Activated naive CD8-positive, alpha-beta T cell treated with anti-CD3 and anti-CD28 coated beads, Interleukin-2, amount 50 U/mL, for 16 hours (primary cell): ENCODE results near the gene ACSS3.
"Not testable (repeated sequence)": the region's sequence is repeated elsewhere in the genome, so short reads cannot be mapped to it uniquely, and the experiment has no call there.

Source experiments
- DNase-seq: peaks from one replicate; pipeline ENCODE4 v3.0.0-alpha.2; 2020; ENCODE audit warnings: low read depth, low spot score

ACSS3 gene

DNA sequence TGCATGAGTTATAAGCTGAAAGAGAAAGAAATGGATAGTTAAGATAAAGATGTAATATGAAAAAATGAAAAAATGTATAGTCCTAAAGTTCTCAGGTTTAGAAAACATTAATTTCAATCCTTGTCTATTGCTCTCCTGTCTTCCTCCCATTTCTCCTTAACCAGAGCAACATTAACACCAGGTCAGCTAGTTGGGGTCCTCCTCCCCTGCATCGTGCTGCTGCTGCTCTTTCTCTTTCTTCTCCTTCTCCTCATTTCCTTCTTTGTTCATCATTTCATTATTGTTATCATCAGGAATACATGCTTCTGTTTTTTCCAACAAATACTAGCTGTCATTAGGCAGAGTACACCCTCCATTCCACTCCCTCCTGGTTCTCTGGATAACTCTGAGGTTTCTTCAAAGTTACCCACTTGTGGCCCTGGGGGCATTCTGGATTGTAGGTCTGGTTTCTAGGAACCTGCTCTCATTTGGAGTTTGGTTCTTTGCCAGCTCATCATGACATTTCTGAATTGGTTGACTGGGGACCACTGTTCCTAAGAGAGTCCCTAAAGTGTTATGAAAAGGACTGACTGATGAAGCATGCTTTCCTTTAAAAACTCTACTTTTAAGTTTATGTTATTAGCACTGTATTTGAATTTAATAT lies 17.0 kb downstream of the ACSS3 start:
- no peak for DNase-seq

DNA sequence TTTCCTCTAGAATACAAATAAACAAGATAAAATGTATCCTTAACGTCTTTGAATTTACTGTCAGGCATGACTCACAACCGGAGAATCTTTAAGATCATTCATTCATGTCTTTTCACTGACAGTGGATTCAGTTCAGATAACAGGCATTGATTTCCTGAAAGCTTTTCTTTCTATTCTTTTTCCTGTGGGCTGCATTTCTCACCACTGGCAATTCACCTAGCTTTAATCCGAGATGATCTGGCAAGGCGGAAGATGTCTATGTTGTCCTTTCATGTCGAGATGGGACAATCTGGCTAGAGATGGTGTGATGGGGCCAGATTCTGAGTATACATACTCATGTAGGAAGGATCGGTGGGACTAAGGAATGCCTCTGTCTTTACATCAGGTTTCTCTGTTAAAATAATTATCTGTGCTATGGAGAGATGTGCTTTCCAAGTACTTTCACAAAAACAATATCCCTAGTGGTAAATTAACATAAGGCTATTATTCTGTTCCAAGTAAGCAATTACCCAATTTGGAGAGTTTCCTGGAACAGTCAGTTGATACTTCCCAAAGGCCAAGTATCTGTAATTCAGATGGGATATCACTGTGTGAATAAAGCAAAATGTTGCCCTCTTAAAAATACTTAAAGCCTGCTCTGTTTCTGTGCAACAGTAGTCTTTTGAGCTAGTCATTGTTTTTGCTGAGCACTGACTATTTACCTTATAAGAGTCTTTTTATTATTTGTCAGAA lies 17.8 kb downstream of the ACSS3 start:
- no peak for DNase-seq

DNA sequence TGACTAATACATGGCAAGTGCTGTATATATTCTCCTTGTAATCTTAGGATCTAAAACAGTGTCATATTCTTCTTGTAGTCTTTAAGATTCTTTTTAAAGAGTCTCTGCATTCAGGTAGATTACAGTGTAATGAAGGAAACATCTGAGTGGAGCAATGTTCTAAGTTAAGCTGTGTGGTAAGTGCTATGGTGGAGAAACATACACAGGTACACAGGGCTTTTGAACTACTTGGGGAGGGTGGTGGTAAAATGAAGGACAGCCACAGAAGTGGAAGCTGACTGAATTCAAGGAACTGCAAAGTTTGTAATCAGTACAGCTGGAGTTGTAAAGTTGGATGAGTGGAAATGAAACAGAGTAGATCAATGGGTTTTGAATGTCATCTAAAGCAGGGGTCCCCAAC lies 27.8 kb downstream of the ACSS3 start:
- no peak for DNase-seq

DNA sequence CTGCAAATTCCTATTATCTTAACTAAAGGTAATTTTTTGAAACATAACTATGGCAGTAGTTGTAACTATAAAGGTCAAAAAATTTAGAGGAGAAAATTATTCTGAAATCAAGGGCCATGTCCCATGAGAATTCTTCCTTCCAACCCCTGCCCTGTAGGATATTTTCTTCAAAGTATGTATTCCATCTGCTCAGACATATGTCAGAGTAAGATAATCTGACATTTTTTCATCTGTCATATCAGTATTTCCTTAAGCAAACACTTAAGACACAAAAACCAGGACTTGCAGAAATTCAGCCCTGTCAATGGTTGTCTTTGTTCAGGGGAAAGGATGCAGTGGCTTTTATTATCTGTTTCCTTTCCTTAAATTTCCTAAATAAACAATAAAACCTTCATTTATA lies 36.3 kb downstream of the ACSS3 start:
- DNase-seq, result no peak

DNA sequence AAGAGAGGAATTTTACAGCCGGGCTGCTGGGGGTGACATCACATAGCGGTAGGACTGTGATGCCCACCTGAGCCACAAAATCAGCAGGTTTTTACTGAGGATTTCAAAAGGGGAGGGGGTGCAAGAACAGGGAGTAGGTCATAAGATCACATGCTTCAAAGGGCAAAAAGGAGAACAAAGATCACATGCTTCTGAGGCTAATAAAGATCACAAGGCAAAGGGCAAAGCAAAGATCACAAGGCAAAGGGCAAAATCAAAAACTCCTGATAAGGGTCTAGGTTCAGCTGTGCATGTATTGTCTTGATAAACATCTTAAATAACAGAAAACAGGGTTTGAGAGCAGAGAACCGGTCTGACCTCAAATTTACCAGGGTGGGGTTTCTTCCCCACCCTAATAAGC lies 41.2 kb downstream of the ACSS3 start:
- not testable (repeated sequence) for DNase-seq

DNA sequence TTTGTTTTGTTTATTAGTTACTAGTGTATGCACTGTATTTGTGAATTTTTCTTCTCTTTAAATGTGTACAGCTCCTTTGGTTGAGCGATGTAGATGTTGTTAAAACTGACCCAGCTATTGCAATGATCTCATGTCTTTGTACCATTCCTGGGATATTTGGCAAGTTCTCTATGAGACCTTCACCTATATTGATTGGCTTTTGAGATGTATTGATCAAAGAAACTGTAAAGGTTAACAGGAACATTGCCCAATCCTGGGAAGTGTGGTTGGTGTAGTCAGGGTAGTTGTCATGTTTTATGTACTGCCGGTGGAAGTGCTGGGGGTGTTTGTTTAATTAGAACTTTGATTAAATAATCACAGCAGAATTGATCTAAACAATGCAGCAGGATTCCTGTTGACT lies 43.1 kb downstream of the ACSS3 start:
- DNase-seq, result no peak

DNA sequence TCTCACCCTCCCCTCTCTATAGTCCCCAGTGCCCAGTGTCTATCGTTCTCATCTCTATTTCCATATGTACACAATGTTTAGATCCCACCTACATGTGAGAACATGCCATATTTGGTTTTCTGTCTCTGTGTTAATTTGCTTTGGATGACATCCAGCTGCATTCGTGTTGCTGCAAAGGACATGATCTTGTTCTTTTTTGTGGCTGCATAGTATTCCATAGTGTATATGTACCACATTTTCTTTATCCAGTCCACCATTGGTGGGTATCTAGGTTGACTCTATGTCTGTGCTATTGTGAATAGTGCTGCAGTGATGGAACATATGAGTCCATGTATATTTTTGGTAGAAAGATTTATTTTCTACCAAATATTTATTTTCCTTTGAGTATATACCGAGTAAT lies 45.7 kb downstream of the ACSS3 start:
- DNase-seq, result no peak

DNA sequence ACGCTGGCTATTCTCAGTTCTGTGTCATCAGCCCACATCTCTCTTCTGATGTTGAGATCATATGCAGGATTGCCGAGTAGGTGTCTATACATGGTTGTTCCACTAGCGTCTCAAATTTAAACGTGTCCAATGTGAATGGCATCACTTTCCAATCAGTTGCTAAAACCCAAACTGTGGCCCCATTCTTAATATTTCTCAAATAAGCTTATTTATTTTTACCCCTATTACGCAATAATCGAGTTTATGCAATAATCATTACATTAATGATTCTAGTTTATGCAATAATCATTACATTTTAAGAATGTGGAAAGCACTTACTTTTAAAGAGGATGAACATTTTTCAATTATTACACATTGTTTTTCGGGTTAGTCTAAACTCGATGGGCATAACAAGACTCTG lies 47.8 kb downstream of the ACSS3 start:
- DNase-seq, result no peak

DNA sequence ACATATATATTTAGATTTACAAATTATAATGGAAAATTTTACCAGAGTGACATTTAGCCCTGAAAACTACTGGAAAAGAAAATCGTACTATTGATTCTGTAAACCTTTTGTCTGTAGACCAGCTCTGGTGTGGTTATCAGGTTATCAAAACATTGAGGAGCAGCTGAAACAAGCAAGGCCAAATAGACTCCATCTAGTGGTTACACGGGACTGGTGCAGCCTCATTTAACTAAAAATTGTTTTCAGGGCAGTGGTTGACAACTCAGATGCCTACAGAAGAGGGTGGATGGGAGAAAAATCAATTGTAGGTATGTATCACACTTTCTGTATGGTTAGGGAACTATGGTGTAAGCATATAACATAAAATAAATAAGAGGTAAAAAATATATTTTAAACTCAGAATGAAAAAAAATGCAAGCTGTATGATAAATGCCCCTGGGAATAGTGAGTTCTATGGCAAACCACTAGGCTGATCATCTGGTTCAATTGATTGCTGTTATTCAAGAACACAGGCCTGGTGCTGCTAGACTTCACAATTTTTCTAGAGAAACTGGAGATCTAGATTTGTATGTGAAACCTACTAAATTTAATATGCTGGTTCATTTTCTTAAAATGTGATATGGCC lies 51.2 kb downstream of the ACSS3 start:
- no peak for DNase-seq

DNA sequence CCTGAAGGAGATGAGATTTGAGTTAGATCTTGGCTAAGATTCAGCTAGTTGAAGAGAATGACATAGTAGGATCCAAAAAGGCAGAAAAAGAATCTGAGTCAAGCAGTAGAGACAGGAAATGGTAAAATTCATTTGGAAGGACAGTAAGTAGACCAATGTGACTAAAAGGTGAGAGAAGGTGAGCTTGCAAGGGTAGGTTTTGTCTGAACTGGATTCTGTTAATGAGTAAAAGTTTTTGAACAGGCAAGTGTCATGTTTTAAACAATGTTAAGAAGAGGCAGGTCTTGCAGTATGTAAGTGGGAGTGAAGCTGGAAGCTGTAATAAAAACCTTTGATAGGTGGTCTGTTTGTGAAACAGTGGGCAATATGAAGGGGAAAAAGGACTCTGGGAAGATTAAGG lies 58.6 kb downstream of the ACSS3 start:
- no peak for DNase-seq

DNA sequence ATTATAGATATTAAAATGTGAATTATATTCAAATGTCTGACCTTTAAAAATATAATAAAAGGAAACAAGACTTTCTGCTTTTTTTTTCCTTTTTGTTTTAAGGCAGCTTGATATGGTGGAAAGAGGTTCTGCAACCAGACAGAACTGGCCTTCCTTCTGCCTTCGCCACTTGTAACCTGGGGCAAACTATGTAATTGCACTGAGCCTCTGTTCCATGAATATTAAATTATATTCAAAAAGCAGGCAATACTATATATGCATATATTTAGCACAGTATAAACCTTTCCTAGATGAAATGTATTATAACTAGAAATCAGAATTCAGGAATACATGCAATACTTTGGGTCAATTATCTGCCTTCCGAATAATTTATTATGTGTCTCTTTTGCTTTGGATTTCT lies 59.9 kb downstream of the ACSS3 start:
- DNase-seq, result no peak

DNA sequence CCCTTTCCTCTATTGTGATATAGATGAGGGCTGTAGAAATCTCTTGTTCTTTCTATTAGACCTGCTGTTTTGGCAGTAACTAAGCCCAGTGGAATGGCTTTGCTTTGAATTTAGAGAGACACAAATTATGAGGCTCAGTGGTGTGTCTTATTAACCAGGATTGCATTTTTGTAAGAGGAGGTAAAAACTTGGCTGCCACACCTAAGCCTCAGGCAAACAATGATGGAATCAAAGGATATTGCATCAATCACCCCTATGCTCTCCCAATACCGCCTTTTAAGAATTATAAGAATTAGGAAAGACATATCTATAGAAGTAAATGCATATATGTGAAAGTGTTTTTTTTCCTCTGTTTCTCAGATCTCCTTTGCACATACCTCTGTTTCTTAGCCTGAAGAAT lies 63.3 kb downstream of the ACSS3 start:
- no peak for DNase-seq

DNA sequence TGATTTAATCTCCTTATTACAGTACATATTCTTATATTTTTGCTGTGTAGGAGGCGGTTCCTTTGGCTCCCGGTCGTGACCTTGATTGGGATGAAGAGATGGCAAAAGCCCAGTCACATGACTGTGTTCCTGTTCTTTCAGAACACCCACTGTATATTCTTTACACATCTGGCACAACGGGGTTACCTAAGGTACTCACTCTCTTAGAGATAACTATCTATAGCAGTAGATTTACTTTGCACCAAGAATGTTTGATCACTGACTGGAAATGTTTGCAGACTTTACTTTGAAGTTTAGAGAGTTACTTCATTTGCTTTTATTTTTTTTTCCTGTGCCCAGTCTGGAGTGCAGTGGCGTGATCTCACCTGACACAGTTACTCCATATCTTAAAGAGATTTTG lies 65.2 kb downstream of the ACSS3 start:
- DNase-seq, result no peak

DNA sequence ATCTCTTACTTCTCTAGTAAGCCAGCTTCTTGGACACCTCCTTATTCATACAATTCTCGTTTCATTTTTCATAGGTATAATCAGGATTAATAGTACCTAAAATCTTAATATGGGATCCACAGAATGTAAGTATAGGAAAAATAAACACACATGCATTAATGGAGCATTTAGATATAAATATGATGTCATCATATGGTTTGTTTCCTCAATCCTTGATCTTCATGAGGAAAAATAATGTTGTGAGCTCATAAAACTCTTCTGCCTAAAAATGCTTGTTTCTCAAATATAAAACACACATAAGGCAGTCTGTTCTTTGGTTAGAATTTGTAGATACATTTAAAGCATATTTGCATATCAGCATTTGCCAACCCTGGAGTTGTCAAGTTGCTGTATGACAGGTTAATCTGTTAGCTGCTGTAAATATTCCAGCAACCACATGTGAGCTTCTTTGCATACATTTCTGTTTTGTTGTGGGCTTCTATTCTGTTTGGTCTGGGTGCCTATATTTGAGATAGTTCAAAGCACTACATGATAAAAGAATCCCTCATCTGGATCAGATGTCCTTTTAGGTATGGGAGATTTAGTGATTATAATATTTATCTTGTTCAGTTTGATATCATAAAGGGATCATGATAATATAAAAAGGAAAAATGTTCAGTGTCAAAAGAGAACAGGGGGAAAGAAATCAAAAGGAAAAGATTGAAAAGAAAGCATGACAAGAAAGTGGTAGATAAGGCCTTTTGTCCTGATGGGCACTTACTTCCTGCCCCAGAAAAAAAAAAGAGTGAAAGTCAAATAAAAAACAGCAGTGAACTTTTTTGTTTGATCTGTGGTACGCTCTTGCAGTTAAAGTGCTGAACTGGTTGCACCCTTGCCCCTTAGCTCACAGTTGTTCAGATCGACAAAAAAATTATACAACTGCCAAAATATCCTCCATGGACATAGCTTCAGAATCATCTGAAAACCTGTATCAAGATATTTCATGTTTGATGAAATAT lies 68.6 kb downstream of the ACSS3 start:
- no peak for DNase-seq

DNA sequence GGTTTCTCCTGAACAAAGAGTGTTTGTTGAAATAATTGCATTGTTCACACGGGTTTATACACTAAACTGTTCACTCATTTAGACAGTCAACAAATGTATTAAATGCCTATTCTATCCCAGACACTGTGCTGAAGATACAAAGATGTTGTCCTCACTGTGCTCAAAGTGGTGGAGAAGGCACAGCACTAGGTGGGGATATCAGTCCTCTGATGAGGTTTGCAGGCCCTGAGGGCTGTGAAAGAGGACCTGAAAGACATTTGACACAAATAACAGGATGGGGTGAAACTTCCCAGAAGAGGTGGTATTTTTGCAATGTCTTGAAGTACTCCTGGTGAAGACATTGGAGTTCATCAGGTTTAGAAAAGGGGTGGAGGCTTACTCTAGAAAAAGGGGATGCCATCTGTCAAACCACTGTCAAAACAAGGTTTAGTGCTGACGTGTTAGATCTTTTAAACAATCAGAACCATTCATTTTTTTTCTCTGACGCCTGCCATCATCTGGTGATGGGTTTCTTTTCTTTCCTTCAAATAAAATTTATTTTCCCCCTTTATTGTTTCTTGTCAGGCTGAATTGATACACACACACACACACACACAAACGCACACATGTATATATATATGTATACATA lies 69.5 kb downstream of the ACSS3 start:
- no peak for DNase-seq

DNA sequence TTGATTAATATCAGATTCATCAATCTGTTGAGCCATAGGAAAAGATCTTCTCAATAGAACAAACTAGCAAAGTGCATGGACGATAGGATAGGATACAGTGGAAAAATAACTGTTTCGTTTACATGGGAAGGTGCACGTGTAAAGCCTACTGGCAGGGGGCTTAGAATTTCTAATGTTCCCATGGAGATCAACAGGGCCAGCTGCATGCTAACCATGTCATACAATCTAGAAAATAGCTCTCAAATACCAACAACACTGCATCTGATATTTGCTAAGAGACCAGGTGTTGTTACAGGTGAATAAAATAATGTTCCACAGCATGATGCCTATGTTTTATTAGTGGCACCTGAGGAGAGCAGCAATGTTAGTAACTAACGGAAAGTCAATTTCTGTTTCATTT lies 72.5 kb downstream of the ACSS3 start:
- DNase-seq, result no peak

DNA sequence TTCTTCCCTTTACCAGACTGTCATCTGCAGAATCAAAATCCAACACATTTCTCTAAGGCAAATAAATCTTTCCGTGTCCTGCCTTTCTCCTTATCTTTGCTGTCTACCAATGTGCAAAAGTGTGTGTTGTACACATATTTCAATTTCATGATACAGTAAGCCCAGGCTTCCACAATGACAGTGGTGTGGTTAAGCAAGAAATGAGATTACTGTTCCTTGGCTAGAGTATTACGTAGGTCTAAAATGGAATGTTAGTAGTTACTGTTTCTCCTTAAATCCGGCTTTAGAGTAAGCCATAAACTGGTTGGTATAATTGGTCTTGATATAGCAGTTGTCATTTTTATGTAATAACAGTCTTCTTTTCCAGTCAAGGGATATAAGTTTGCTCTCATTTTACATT lies 82.0 kb downstream of the ACSS3 start:
- DNase-seq, result no peak

DNA sequence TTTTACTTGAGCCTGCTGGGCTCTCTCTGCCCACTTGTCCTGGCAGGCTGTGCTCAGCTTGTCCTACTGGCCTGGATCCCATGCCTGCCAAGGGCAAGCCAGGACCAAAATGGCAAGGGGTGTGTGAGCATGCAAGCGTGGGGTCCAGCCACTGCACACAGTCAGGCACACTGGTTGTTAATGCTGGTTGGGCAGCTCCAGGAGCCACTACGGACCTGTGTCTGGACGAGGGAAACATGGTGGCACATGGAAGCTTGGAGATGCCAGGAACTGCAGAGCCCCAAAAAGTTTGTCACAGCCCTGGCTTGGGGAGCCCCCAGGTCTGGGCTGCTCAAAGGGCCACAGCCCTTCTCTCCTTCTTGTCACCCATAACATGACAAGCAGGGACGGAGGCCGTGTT lies 83.8 kb downstream of the ACSS3 start:
- no peak for DNase-seq

DNA sequence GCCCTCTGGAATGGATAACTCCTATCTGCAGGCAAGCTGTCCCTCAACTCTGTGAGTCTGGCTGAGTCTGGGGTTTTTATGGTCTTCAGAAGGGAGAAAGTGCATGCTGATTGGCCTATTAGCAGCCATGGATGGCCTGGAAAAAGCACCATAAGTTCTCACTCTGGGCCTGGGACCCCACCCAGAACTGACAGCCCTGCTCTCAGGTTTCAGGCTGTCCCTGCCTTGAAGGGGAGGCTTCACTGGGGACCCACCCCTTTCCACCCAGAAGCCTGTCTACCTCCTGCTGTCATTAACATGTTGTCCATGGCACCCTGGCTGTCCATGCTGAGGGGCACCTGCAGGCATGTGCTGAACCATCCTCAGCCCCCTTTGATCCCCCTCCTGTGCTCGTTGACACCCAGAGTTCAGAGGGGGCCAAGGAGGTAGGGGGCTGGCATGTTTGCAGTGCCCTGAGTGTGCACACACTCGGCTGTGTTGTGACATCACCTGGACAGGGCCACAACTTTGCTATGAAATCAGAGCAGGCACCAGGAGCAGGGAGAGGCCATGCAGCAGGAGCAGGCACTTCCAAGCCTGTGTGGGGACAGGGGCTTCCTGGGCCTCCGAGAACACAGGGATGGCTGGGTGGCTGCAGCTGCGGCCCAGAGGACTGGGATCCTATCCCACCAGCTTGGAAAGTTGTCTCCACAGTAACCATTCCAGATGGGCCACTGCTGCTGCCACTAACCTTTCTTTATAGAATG lies 84.7 kb downstream of the ACSS3 start:
- no peak for DNase-seq

DNA sequence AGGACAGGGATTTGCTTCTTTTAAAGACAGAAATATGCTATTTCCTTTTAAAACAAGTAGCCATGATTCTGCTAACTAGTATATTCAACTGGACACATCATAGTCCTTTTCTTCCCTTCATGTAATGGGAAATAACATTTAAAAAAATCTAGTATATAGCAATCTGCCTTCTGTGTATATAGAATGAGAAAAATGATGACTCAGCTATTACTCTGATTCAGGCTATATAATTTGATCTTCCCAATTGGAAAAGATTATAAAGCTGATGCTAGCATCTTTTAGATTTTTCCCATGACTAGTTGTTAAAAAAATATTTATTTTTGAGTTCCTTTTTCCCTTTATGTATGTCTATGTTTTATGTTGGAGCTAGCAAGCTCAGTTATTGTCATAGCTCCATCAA lies 86.9 kb downstream of the ACSS3 start:
- DNase-seq, result no peak

DNA sequence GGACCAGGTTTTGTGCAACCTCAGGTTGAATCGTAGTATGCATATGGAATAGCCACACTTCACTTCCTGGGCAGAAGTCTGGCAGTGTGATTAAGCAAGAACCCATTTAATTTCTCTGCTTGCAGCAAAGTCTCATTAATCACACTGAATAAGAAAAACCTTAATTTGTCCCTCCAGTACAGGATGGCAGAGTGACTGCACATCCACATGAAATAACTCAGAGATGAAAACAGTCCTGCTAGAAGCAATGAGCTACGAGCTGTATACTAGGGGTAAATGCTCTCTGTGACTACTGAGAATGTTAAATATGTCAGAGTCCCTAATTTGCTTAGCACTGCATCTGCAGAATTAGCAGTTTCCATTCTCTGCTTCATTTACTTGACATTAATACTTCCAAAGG lies 88.9 kb downstream of the ACSS3 start:
- no peak for DNase-seq
